HepG2 (cell line): ENCODE data around the gene PLEKHG5. TPM values are rescaled to one million over a fixed set of nuclear protein-coding genes. Genes with fewer than 3 reads are reported as not detected.

Experiments used
- CBX2 ChIP-seq, 2 experiments: fragments of 200-600 bp in 1 of 2; sonication (generic); formaldehyde crosslinking in 1 of 2; IDR thresholded peaks; 2 replicates each; pipeline versions ENCODE4 v1.7.0 to v1.8.1; 2018 to 2022; ENCODE audit warnings: low read depth in 2 of 2, low read length in 1 of 2, mild to moderate bottlenecking in 1 of 2, missing genetic modification reagents in 1 of 2
- CCDC6 ChIP-seq: sonication (generic); formaldehyde crosslinking; IDR thresholded peaks from 2 replicates; pipeline ENCODE4 v1.8.1; 2022; ENCODE audit warnings: mild to moderate bottlenecking, missing genetic modification reagents, moderate library complexity
- FOXK1 ChIP-seq: sonication (generic); formaldehyde crosslinking; IDR thresholded peaks from 2 replicates; pipeline ENCODE4 v1.4.0; 2020; ENCODE audit warnings: low read depth, missing genetic modification reagents, borderline replicate concordance
- FOXK2 ChIP-seq: fragments of 450-650 bp; IDR thresholded peaks from 2 replicates; pipeline ENCODE4 v1.6.1; 2016
- GTF2F1 ChIP-seq: fragments of 150-350 bp; IDR thresholded peaks from 2 replicates; pipeline ENCODE4 v1.6.1; 2014; ENCODE audit warnings: low read length
- KDM5A ChIP-seq: fragments of 200-600 bp; sonication (generic); IDR thresholded peaks from 2 replicates; pipeline ENCODE4 v1.7.0; 2018; ENCODE audit warnings: antibody characterized with exemption, mild to moderate bottlenecking, low read length, borderline replicate concordance
- KLF15 ChIP-seq: sonication (generic); formaldehyde crosslinking; IDR thresholded peaks from 2 replicates; pipeline ENCODE4 v1.8.1; 2023; ENCODE audit warnings: borderline replicate concordance, mild to moderate bottlenecking, inconsistent platforms, missing genetic modification reagents, mixed read lengths
- KLF16 ChIP-seq, 2 experiments: sonication (generic) in 1 of 2; formaldehyde crosslinking in 1 of 2; IDR thresholded peaks; 2 replicates each; pipeline versions ENCODE4 v1.6.1 to v1.8.0; 2016 to 2023; ENCODE audit warnings: missing genetic modification reagents in 2 of 2, missing compliant biosample characterization in 1 of 2
- MTA1 ChIP-seq: sonication (generic); formaldehyde crosslinking; IDR thresholded peaks from 2 replicates; pipeline ENCODE4 v1.4.0; 2020; ENCODE audit warnings: missing genetic modification reagents, mild to moderate bottlenecking, borderline replicate concordance
- SOX5 ChIP-seq: IDR thresholded peaks from 2 replicates; pipeline ENCODE4 v1.6.1; 2016; ENCODE audit warnings: borderline replicate concordance
- SOX6 ChIP-seq, 2 experiments: fragments of 450-650 bp in 1 of 2; sonication (generic) in 1 of 2; formaldehyde crosslinking in 1 of 2; IDR thresholded peaks; 2 replicates each; pipeline versions ENCODE4 v1.4.0 to v1.6.1; 2017 to 2020; ENCODE audit warnings: antibody characterized with exemption in 1 of 2, mild to moderate bottlenecking in 1 of 2, missing genetic modification reagents in 1 of 2
- THYN1 ChIP-seq: sonication (generic); formaldehyde crosslinking; IDR thresholded peaks from 2 replicates; pipeline ENCODE4 v1.8.1; 2023; ENCODE audit warnings: low read depth, mild to moderate bottlenecking, moderate library complexity, missing genetic modification reagents, borderline replicate concordance
- ZBTB38 ChIP-seq: sonication (generic); formaldehyde crosslinking; IDR thresholded peaks from 2 replicates; pipeline ENCODE4 v1.5.1; 2020; ENCODE audit warnings: mild to moderate bottlenecking, missing genetic modification reagents
- ZEB1 ChIP-seq: IDR thresholded peaks from 2 replicates; pipeline ENCODE4 v1.6.1; 2012; ENCODE audit warnings: mild to moderate bottlenecking, low read depth, inconsistent platforms; ENCODE audit not compliant: insufficient replicate concordance
- ZMYM3 ChIP-seq: sonication (generic); formaldehyde crosslinking; IDR thresholded peaks from 2 replicates; pipeline ENCODE4 v1.5.1; 2020; ENCODE audit warnings: mild to moderate bottlenecking, missing genetic modification reagents
- ZNF138 ChIP-seq: sonication (generic); formaldehyde crosslinking; IDR thresholded peaks from 2 replicates; pipeline ENCODE4 v1.5.0; 2020; ENCODE audit warnings: mild to moderate bottlenecking, low read depth, missing genetic modification reagents
- ZNF33A ChIP-seq: sonication (generic); formaldehyde crosslinking; IDR thresholded peaks from 2 replicates; pipeline ENCODE4 v1.5.1; 2020; ENCODE audit warnings: missing genetic modification reagents, mild to moderate bottlenecking, moderate library complexity, borderline replicate concordance
- ZNF546 ChIP-seq: sonication (generic); formaldehyde crosslinking; conservative IDR thresholded peaks from 2 replicates; pipeline ENCODE4 v1.8.1; 2023; ENCODE audit warnings: mild to moderate bottlenecking, missing genetic modification reagents
- ZNF574 ChIP-seq: sonication (generic); formaldehyde crosslinking; IDR thresholded peaks from 2 replicates; pipeline ENCODE4 v1.4.0; 2020; ENCODE audit warnings: missing genetic modification reagents
- polyA plus RNA-seq, 8 experiments: library from polyadenylated mRNA; depleted of rRNA in 3 of 8; stranded (reverse) in 7 of 8; unstranded in 1 of 8; fragments of >200 nt; fragmentation: Illumina TruSeq in 4 of 8; extraction: Trizol in 4 of 8; gene quantifications; 2 replicates each; pipeline versions ENCODE4 v1.2.1 to v1.2.3, GENCODE V29; 2011 to 2016; ENCODE audit warnings: low read depth in 4 of 8, missing spikeins in 1 of 8, mixed read lengths in 1 of 8; ENCODE audit not compliant: insufficient read depth in 1 of 8
- total RNA-seq, 5 experiments: library from RNA; depleted of rRNA; stranded (reverse); fragments of >200 nt; fragmentation: Illumina TruSeq; extraction: Trizol; gene quantifications; 2 replicates each; pipeline ENCODE4 v1.2.3, GENCODE V29; 2016; ENCODE audit warnings: low read depth in 1 of 5
- TF ChIP-seq, protein P1 (sequence below): IDR thresholded peaks from 2 replicates; pipeline ENCODE4 v1.6.1; 2016; ENCODE audit warnings: missing compliant biosample characterization, missing genetic modification reagents, borderline replicate concordance
- TF ChIP-seq, protein P2 (sequence below): sonication (generic); formaldehyde crosslinking; IDR thresholded peaks from 2 replicates; pipeline ENCODE4 v1.9.0; 2022; ENCODE audit warnings: low read depth, missing genetic modification reagents

The PLEKHG5 gene
- total and polyA plus RNA-seq, 2 of the 13 experiments (the other 11 are each of a cell fraction or from before 2014, with no cell fraction given): 1.9 to 3.5 TPM

DNA sequence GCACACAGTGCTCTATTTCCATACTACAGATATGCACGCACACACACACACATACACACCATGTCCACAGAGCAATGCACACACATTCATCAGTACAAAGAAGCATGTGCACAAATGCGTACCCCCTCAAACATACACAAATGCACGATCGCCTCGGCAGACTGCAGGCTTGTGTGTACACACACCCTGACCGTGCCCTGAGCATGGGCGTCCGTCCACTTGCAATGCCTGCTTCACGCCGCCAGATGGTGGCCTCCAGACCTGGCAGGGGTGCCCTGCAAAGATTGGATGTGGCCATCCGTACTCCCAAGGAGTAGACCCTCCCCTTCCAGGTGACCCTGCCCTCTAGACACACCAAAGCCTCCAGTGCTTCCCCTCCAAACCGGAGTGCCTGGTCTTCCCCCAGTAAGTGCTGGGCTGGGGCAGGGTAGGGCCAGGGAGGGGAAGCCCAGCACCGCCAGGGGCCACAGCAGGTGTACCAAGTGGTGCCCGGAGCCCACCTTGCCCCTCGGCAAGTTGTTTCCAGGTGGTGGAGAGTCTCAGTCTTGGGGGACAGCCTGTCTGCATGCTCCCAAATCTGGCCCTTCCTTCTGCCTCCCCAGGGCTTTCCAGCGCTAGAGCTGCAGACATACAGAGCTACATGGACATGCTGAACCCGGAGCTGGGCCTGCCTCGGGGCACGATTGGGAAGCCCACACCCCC, 46.3 kb downstream of the PLEKHG5 start (continued):
- TF ChIP-seq KLF15 (CRISPR knock-in tag) (no peak), ZNF574 (CRISPR knock-in tag) (0 out of 2 replicates have a peak, but pooled peaks have one; percentile 20), ZNF546 (CRISPR knock-in tag) (no peak), SOX6 (IDR thresholded peaks at IDR 0.05) (no peak), SOX6 (CRISPR knock-in tag; IDR thresholded peaks at IDR 0.05) (no peak), GTF2F1 (no peak), CBX2 (IDR thresholded peaks at IDR 0.05; ENCODE audit: low read depth, low read length) (no peak), CBX2 (CRISPR knock-in tag; IDR thresholded peaks at IDR 0.05; ENCODE audit: low read depth) (no peak), FOXK1 (CRISPR knock-in tag) (0 out of 2 replicates have a peak, but pooled peaks have one; percentile 41), KDM5A (no peak), MTA1 (CRISPR knock-in tag) (peak; percentile 82; the same call in 1 of the 2 replicates), ZEB1 (no peak), ZBTB38 (CRISPR knock-in tag) (peak; percentile 58; the same call in 1 of the 2 replicates), KLF16 (CRISPR knock-in tag; IDR thresholded peaks at IDR 0.05) (peak in 1 of 2 experiments; percentile 33; a peak in 1 of 4 replicates), CCDC6 (CRISPR knock-in tag) (no peak), ZNF138 (CRISPR knock-in tag) (no peak), ZMYM3 (CRISPR knock-in tag) (0 out of 2 replicates have a peak, but pooled peaks have one; percentile 25), FOXK2 (no peak), THYN1 (CRISPR knock-in tag) (no peak), ZNF33A (CRISPR knock-in tag) (no peak), SOX5 (CRISPR knock-in tag) (peak; percentile 18; the same call in 1 of the 2 replicates)
- TF ChIP-seq, protein P1, sequence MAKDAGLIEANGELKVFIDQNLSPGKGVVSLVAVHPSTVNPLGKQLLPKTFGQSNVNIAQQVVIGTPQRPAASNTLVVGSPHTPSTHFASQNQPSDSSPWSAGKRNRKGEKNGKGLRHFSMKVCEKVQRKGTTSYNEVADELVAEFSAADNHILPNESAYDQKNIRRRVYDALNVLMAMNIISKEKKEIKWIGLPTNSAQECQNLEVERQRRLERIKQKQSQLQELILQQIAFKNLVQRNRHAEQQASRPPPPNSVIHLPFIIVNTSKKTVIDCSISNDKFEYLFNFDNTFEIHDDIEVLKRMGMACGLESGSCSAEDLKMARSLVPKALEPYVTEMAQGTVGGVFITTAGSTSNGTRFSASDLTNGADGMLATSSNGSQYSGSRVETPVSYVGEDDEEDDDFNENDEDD (CRISPR knock-in tag): peak; percentile 39; the same call in 1 of the 2 replicates
- TF ChIP-seq, protein P2, sequence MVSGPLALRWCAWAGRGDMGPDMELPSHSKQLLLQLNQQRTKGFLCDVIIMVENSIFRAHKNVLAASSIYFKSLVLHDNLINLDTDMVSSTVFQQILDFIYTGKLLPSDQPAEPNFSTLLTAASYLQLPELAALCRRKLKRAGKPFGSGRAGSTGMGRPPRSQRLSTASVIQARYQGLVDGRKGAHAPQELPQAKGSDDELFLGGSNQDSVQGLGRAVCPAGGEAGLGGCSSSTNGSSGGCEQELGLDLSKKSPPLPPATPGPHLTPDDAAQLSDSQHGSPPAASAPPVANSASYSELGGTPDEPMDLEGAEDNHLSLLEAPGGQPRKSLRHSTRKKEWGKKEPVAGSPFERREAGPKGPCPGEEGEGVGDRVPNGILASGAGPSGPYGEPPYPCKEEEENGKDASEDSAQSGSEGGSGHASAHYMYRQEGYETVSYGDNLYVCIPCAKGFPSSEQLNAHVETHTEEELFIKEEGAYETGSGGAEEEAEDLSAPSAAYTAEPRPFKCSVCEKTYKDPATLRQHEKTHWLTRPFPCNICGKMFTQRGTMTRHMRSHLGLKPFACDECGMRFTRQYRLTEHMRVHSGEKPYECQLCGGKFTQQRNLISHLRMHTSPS (CRISPR knock-in tag): peak; percentile 87; the same call in 1 of the 2 replicates
